SIG-M5 treated with dmso at 0.1 percent for 504 hours (cell line): Measurements from ENCODE around the gene IFNGR2.

Experiments
- DNase-seq: peaks from one replicate; lab custom pipeline; 2025; ENCODE audit not compliant: unreplicated experiment; lab: John Stamatoyannopoulos, UW

Gene IFNGR2, protein sequence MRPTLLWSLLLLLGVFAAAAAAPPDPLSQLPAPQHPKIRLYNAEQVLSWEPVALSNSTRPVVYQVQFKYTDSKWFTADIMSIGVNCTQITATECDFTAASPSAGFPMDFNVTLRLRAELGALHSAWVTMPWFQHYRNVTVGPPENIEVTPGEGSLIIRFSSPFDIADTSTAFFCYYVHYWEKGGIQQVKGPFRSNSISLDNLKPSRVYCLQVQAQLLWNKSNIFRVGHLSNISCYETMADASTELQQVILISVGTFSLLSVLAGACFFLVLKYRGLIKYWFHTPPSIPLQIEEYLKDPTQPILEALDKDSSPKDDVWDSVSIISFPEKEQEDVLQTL

DNA sequence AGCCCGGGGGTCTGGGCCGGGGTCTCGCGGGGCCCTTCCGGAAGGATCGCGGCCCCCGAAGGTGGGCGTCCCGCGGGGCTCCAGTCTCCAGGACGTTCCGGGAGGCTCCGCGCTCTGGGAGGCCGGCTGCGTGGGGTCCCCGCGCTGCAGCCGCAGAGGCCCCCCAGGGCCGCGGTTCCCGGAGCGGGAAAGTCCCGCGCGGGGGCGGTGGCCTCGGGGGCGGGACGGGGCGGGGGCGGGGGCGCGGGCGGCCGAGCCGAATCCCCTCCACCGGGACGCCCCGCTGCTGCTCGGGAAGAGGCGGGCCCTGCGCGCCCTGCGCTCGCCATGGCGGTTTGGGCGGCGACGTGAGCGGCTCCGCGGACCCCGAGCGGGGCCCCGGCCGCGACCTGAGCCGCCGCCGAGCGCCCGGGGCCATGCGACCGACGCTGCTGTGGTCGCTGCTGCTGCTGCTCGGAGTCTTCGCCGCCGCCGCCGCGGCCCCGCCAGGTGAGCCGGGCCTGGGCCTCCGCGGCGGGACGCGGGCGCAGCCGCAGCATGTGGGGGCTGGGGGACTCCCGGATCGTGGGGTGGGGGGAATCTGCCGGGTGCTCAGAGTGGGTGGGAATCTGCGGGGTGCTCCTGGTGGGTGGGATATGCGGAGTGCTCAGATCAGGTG lies at the start of gene IFNGR2:
TSS of gene IFNGR2 (plus strand) at position 286 of the 658 bp plus-strand sequence. CDS start at position 417, 131 bp downstream.
- no peak for DNase-seq

DNA sequence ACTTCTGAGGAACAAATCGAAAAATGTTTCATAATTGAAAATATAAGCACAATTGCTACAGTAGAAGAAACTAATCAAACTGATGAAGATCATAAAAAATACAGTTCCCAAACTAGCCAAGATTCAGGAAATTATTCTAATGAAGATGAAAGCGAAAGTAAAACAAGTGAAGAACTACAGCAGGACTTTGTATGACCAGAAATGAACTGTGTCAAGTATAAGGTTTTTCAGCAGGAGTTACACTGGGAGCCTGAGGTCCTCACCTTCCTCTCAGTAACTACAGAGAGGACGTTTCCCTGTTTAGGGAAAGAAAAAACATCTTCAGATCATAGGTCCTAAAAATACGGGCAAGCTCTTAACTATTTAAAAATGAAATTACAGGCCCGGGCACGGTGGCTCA lies 47.9 kb upstream of the IFNGR2 start:
- no peak for DNase-seq

DNA sequence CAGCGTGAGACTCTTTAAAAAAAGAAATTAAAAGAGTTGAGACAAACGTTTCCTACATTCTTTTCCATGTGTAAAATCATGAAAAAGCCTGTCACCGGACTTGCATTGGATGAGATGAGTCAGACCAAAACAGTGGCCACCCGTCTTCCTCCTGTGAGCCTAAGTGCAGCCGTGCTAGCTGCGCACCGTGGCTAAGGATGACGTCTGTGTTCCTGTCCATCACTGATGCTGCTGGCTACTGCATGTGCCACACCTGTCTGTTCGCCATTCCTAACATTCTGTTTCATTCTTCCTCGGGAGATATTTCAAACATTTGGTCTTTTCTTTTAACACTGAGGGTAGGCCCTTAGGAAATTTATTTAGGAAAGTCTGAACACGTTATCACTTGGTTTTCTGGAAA lies 47.2 kb upstream of the IFNGR2 start:
- DNase-seq = no peak

DNA sequence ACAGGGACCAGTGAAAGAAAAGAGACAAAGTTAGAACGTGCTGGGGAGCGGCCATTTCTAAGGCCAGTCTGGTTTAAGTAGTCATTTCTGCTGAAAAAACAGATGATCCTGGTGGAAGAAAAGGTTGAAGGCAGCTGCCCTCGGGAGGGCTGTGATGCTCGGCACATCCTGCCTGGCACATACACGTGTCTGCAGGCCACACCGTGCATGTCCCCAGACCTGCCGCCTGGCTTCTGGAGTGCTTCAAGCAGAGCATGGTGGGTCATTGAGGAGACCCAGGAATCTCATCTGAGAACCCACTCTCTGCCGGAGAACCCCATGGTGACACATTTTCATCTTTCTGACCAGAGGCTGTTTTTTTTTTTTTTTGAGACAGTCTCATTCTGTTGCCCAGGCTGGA lies 46.0 kb upstream of the IFNGR2 start:
- DNase-seq = no peak

DNA sequence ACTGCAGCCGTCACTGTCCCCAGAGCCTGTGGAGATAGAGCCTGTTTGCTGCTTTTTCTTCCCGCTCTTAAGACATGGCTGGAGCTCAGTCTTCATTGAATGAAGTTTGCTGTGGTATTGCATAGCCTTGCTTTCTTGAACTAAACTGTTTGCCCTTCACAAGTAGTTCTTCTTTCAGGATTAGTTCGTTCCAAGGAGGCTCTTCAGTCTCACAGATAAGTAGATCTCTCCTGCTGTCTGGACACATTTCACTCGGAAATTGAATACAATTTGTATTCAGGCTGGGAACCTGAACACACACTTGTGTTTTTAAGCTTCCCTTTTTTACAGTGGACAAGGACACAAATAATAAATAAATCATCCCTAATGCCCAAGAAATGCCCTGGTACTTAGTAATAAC lies 43.8 kb upstream of the IFNGR2 start:
- DNase-seq = no peak

DNA sequence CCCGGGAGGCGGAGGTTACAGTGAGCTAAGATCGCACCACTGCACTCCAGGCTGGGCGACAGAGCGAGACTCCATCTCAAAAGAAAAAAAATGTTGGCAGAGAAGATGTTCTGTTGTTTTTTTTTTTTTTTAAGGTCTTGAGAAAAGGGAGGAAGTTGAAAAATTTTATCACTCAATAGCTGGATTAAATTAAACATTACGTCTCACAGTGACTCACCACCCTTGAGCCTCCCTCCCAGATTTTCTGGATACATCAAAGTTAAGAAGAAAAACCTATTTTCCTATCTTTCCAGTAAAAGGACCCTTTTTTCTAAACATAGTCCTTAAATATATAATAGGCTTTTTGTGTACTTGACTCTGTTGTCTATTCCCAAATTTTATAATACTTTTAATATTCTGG lies 42.9 kb upstream of the IFNGR2 start:
- DNase-seq = no peak

DNA sequence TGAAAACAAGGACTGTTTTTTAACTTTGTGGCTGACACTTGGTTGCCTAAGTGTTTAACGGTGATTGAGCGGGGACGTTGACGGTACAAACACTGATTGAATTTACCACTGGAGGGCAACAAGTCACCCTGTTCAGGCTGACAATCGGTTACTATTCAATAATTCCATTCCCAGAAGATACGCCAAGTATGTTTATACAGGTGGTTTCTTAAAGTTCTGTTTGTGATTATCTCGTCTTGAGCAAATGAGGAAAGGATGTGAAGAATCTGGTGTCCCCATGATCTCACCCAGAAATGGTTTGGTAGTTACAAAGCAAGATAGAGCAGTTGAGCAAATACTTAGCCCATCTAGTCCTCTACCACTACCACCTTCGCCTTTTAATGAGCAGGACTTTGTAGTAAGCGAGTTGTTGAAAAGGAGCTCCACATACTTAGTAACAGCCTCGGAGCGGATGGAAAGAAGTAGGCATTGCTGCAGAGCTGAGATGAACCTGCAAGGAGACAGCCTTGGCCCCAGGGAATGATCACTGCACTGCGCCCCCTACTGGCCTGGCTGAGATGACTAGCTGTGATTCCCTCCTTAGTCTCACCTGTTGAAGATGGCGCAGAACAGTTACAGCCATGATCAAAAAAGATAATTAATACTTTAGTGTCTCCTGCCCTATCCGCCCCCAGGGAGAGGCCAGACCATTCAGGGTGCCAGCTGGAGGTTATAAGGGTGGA lies 42.2 kb upstream of the IFNGR2 start:
- DNase-seq = peak; percentile 70

DNA sequence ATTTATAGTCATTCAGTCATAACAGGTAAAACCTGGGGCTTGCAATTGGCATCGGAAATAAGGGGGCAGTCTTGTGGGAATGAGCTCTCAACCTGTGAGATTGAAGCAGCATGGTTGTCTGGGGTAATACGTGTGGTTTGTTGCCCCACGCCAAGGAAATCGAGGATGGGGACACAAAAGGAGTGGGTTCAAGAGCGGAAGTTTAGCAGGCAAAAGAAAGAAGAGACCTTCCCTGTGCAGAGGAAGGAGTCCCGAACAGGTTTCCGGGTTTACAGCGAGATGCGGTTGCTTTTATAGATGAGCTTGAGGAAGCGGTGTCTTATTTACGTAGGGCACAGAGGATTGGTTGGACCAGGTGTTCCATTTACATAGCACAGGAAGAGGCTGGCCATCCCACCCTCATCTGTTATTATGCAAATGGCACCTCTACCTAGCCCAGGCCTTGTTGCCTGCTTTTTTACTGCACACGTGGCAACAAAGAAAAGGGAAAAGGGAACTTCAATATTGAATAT lies 41.1 kb upstream of the IFNGR2 start:
- DNase-seq = peak; percentile 76

DNA sequence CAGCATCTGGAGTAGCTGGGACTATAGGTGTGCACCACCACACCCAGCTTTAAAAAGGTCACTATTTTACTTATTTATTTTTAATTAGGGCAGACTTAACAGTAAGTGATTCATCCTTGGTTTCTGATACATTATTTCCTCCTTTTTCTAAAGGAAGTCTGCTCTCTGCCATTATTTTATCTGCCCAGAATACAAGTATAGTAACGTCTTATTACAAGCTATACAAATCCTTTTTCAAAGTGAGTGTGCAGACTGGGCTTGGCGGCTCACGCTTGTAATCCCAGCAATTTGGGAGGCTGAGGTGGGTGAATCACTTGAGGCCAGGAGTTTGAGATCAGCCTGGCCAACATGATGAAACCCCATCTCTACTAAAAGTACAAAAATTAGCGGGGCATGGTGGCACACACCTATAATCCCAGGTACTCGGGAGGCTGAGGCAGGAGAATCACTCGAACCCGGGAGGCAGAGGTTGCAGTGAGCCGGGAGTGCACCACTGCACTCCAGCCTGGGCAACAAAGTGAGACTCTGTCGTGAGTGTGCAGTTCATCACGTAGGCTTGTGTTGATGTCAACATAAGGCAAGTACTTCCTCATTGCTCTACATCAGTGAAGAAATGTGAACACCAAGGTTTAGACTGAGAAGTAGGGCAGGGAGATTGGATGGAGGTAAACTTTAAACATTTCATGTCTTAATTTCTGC lies 39.2 kb upstream of the IFNGR2 start:
- DNase-seq = peak; percentile 85

DNA sequence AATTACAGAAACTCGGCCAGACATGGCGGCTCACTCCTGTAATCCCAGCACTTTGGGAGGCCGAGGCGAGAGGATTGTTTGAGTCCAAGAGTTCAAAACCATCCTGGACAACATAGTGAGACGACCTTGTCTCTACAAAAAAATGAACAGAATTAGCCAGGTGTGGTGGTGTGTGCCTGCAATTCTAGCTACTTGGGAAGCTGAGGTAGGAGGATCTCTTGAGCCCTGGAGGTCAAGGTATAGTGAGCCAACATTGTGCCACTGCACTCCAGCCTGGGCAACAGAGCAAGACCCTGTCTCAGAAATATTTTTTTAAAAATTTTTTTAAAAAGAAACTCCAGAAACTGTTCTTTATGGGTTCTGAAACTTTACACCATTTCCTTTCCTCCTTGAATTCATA lies 38.4 kb upstream of the IFNGR2 start:
- no peak for DNase-seq

DNA sequence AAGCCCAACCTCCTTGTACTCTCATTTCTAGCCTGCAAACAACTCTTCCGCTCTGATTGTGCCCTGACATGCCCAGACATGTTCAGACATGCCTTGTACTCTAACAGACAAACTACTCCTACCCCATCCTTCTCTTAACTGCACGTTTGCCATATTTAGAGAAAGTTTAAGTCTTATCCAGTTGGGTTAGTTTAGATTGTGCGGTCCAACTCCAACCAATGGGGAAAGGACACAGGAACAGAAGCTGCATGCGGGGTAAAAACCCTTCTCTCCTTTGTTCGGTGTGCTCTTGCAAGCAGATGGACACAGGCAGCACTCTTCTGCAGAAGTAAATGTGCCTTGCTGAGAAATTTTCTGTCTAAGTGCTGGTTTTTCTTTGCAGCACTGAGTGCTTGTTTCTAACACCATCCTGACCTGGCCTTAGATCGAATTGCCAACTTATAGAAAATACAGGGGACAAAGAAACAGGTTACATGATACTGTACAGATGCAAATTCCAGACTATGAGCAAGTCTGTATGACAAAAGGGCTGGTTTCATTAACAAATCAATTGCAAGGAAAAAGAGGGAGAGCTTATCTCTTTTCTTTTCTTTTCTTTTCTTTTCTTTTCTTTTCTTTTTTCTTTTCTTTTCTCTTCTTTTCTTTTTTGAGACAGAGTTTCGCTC lies 35.8 kb upstream of the IFNGR2 start:
- no peak for DNase-seq

DNA sequence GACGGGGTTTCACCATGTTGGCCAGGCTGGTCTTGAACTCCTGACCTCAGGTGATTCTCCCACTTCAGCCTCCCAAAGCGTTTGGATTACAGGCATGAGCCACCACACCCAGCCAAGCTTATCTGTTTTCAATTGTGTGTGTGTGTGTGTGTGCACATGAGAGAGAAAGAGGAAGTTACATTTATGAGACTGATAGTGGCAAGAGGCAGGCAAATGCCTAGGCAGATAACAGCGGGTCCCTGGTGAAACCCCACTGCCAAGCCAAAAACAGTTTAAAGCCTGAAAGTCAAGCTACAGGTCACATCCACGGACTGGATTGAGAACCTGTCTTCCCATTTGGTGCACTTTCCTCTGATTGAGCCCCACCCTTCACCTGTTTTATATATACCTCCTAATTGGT lies 35.1 kb upstream of the IFNGR2 start:
- peak; percentile 67 for DNase-seq

DNA sequence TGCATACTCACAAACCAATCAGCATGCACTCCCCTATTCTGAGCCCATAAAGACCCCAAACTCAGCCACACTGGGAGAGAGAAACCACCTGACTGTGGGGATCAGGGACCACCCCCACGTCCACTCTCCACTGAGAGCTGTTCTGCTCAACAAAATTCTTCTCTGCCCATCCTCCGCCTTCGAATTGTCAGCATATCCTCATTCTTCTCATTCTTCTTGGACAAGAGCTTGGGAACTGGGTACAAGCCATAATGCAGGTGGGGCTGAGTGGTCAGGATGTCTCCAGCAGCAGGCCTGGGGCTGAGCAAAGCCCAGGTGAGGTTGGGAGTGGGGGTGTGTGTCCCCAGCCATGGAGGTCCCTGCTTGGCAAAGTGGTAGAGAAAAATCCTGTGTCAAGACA lies 34.6 kb upstream of the IFNGR2 start:
- DNase-seq = no peak

DNA sequence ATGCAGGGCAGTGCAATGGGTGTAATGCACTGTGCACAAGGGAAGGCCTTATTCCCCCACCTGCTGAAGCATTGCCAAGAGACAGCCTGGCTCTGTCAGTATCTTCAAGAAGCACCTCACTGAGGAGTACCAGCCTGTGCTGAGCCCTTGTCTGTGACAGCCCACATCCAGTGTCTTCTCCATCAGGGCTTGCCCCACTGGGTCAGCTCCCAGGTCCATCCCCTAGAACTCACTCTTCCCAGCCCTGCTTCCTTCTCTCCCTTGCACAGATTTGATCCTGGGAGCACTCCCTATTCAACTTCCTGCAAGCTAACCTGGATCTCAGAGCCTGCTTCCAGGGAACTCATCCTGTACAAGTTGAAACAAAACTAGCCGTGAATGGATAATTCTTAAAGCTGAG lies 33.6 kb upstream of the IFNGR2 start:
- no peak for DNase-seq

DNA sequence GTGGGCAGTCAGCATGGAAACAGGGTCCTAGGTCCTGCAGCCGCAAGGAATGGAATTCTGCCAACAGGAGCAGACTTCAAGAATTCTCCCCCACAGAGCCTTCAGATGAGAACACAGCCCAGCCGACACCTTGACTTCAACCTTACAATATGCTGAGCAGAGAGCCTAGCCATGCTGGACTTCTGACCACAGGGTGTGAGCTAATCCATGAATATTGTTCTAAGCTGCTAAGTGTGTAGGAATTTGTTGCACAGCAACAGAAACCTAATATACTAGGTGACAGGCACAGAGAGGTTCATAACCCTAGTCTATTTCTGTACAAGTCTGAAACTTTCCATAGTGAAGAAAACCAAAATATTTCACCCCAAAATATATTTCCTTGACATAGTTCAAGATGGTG lies 32.9 kb upstream of the IFNGR2 start:
- DNase-seq = no peak

DNA sequence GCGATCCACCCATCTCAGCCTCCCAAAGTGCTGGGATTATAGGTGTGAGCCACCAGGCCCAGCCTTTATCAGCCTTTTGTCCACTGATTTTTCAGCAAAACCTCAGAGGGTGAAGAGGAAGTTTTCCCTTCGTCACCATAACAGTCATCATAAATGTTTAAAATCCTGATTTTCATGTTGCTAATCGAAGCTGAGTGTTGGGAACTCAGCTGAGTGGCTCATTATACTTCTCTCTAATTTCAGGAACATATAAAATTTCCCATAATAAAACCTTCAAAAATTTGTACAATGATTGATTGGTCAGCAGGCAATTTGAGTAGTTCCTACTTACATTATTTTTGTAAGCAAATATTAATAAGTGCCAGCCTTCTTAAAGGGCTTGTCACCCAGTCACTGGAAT lies 31.8 kb upstream of the IFNGR2 start:
- DNase-seq = no peak

DNA sequence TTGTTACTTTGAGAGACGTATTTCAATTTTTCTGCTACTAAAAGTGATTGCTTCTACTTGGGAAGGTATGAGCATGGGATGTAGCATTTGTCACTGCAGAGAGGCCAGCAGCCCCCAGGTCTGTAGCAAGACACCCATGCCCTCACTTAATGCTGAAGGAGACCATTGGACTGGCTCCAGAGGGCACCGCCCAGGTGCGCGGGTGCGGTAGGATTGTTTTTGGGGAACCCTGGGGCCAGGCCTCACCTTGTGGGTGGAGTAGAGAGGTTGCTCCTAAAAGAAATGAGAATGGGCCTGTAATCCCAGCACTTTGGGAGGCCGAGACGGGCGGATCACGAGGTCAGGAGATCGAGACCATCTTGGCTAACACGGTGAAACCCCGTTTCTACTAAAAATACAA lies 30.6 kb upstream of the IFNGR2 start:
- DNase-seq = no peak

DNA sequence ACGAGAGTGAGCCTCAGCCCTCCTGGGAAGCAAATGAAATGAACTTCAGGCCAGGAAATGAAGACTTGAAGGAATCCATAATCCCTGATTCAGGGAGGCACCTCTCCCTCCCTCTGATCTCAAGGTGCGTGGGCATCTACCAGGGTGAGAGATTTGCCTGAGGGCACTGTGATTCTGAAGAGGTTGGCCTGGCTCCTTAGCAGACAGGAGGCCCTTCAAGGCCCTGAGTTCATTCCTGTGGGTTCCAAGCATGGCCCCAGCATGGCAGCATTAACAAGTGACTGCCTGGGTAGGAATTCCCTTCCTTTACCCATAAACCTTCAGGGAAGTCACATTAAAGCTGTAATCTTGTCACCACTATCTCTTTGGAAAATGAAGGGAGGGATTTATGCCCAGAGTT lies 29.8 kb upstream of the IFNGR2 start:
- no peak for DNase-seq

DNA sequence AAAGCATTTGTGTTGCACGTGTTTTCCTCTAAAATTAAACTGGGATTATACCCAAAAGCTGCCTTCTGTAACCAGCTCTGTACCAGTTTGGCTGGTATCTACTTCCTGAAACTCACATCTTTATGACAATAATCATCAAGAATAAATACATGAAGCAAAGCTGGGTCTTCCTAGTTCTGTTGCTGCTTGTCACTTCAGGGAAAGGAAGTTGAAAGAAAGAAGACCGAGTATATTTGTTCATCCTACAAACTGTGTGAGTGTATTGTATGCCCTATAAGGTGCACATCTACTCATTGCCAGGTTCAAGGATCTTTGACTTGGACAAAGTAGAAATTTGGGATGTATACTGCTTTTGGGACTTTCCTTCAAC lies 29.1 kb upstream of the IFNGR2 start:
- peak; percentile 69 for DNase-seq

DNA sequence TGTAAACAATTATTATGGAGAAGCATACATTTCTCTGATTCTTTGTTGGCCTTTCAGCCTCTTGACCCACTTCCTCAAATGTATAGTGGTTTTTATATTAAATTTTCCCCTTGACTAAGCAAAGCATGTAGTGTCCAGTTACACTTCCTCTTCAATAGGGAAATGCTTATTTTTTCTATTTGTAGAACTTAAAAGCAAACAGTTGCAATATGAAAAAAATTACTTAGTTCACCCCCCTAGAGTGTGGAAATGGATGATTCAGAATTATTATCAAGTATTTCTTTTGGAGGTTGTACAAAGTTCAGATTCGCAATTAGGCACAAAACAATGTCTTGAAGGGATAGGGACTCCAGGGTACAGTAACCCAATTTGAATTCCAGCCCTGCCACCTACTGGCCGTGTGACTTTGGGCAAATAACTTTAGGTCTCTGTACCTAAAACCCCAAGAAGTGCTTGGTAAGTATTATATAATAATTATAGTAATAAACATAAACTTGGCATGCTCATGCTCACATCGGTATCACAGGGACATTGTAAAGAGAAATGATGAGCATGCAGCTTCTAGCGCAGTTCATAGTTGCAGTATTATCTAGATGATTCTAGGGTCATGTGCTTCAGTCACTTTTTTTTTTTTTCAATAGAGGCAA lies 28.6 kb upstream of the IFNGR2 start:
- peak; percentile 95 for DNase-seq
